Measurements from ENCODE around the gene ELMOD3. TPM values are rescaled to one million over a fixed set of nuclear protein-coding genes. Genes with fewer than 3 reads are reported as not detected.

The ELMOD3 gene
- total and polyA plus RNA-seq, 8 donors = 20.8 to 40.5 (median 31.8) TPM

GRCh38 chr2:85367180-85367579 lies 12.6 kb downstream of the ELMOD3 start:
- intact Hi-C loops (cut with DNase I) = no loop called here
- Histone ChIP-seq H3K4me3 (no peak overlapping the region), H3K9me3 (no peaks in the 10 kb centered on the region), H3K36me3 (peaks cover 0 to 64% of the 10 kb centered on the region in 2 donors), H3K4me1 (no peaks in the 10 kb centered on the region), H3K27ac (no peak overlapping the region), H3K27me3 (no peaks in the 10 kb centered on the region)
- no peak for TF ChIP-seq CTCF (IDR thresholded peaks at IDR 0.05)
- ATAC-seq = no peak
- DNase-seq = no peak

GRCh38 chr2:85368921-85369320 lies 14.4 kb downstream of the ELMOD3 start:
- no peak for ATAC-seq
- DNase-seq = no peak
- intact Hi-C loops (cut with DNase I) = no loop called here
- no peak overlapping the region for H3K4me3 ChIP-seq
- H3K27me3 ChIP-seq = no peaks in the 10 kb centered on the region
- no peak overlapping the region for H3K27ac ChIP-seq
- TF ChIP-seq CTCF (IDR thresholded peaks at IDR 0.05) = no peak
- H3K9me3 ChIP-seq = no peaks in the 10 kb centered on the region
- no peaks in the 10 kb centered on the region for H3K4me1 ChIP-seq
- peaks cover 0 to 64% of the 10 kb centered on the region in 2 donors for H3K36me3 ChIP-seq

GRCh38 chr2:85369500-85369899 lies 14.9 kb downstream of the ELMOD3 start:
- DNase-seq (no peak), ATAC-seq (no peak)
- Histone ChIP-seq H3K27ac (no peak overlapping the region), H3K27me3 (no peaks in the 10 kb centered on the region), H3K4me3 (no peak overlapping the region), H3K36me3 (peaks cover 0 to 64% of the 10 kb centered on the region in 2 donors), H3K9me3 (no peaks in the 10 kb centered on the region), H3K4me1 (no peaks in the 10 kb centered on the region)
- no peak for TF ChIP-seq CTCF (IDR thresholded peaks at IDR 0.05)
- intact Hi-C loops (cut with DNase I) = no loop called here

- H3K36me3 ChIP-seq = peaks cover 0 to 67% of the 10 kb centered on the region in 2 donors
- no peaks in the 10 kb centered on the region for H3K9me3 ChIP-seq
- DNase-seq (no peak), ATAC-seq (no peak)
- no peaks in the 10 kb centered on the region for H3K27me3 ChIP-seq
- H3K27ac ChIP-seq = no peak overlapping the region
- no peak overlapping the region for H3K4me3 ChIP-seq
- TF ChIP-seq CTCF (IDR thresholded peaks at IDR 0.05) = no peak
- H3K4me1 ChIP-seq = no peaks in the 10 kb centered on the region
- intact Hi-C loops (cut with DNase I) = no loop called here
These were observed 16.5 kb downstream of the ELMOD3 start for GRCh38 chr2:85371045-85371444.

GRCh38 chr2:85376291-85377065 lies 21.9 kb downstream of the ELMOD3 start:
- Histone ChIP-seq H3K4me3 (no peak overlapping the region), H3K36me3 (peaks cover 3 to 91% of the 10 kb centered on the region in 2 donors), H3K4me1 (no peaks in the 10 kb centered on the region), H3K9me3 (peaks cover 0 to 8% of the 10 kb centered on the region in 2 donors), H3K27ac (no peak overlapping the region), H3K27me3 (no peaks in the 10 kb centered on the region)
- intact Hi-C loops (cut with DNase I) = no loop called here
- TF ChIP-seq CTCF (IDR thresholded peaks at IDR 0.05) = no peak
- ATAC-seq (no peak), DNase-seq (no peak)
